ENCODE data around the gene TRIM9.

GRCh38 chr14:51119411-51120051, 24.6 kb upstream of the TRIM9 start:
- no peak for TF ChIP-seq EZH2 (IDR thresholded peaks at IDR 0.05; ENCODE audit: low read depth, unreplicated experiment)
- TF ChIP-seq CTCF (conservative IDR thresholded peaks at IDR 0.05; ENCODE audit: low read depth in 2 of 2): no peak
- TF ChIP-seq POLR2AphosphoS5 (IDR thresholded peaks at IDR 0.05; ENCODE audit: low read depth): no peak
- no peak for TF ChIP-seq EZH2phosphoT487 (IDR thresholded peaks at IDR 0.05; ENCODE audit: unreplicated experiment)
- no peak for TF ChIP-seq ZNF331 (CRISPR knock-in tag; IDR thresholded peaks at IDR 0.05; ENCODE audit: low read depth)
- TF ChIP-seq CREB1 (CRISPR knock-in tag; IDR thresholded peaks at IDR 0.05; ENCODE audit: low read depth): no peak
- TF ChIP-seq REST (IDR thresholded peaks at IDR 0.05; ENCODE audit: unreplicated experiment): no peak
- no peak for TF ChIP-seq ZNF114 (CRISPR knock-in tag; IDR thresholded peaks at IDR 0.05)
- no peak for TF ChIP-seq ETS1 (IDR thresholded peaks at IDR 0.05)
- no peak for TF ChIP-seq NANOG (IDR thresholded peaks at IDR 0.05; ENCODE audit: borderline replicate concordance)
